ENCODE data around the gene TRIM54. TPM values are rescaled to one million over a fixed set of nuclear protein-coding genes. Genes with fewer than 3 reads are reported as not detected.

Gene TRIM54
- total RNA-seq, 1 experiment from 2014 or later, result 2.0 TPM

DNA sequence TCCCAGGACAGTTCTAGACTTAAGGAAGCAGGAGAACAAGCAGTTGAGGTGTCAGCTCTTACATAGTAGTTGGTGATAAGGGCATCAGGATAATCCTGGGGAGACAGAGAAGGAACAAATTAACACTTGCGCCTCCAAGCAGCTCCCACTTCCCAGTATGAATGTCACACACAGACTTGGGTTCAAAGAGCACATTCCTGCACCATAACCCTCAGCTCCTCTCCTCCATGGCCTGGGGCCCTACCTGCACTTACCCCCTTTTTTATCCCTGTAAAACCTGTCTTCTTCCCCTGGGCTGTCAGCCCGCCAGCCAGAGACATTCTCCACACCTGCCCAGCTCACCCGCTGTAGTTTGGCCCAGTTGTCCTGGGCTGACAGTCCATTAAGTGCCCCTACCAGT is 29.9 kb downstream of the TRIM54 start:
- intact Hi-C loops (cut with micrococcal nuclease), result no loop called here
- H3K9me2 ChIP-seq (ENCODE audit: insufficient read depth), result no peaks in the 10 kb centered on the region
- no peak overlapping the region for H3K27ac ChIP-seq (ENCODE audit: low read depth, low read length)
- H2AFZ ChIP-seq (ENCODE audit: low read depth, low read length, poor library complexity, severe bottlenecking), result no peak overlapping the region
- no peaks in the 10 kb centered on the region for H3K9me3 ChIP-seq (ENCODE audit: control insufficient read depth in 1 of 2, insufficient read depth in 1 of 2, low read depth in 1 of 2, low read length in 2 of 2)
- no peaks in the 10 kb centered on the region for H4K20me1 ChIP-seq (ENCODE audit: insufficient read depth)
- TF ChIP-seq JUND (IDR thresholded peaks at IDR 0.05), result no peak
- TF ChIP-seq CTCF (IDR thresholded peaks at IDR 0.05 in 2 of 3, conservative IDR thresholded peaks at IDR 0.05 in 1 of 3; ENCODE audit: borderline replicate concordance in 1 of 3, insufficient read depth in 1 of 3, low read depth in 2 of 3, low read length in 2 of 3), result no peak
- TF ChIP-seq, protein P1, sequence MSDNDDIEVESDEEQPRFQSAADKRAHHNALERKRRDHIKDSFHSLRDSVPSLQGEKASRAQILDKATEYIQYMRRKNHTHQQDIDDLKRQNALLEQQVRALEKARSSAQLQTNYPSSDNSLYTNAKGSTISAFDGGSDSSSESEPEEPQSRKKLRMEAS (IDR thresholded peaks at IDR 0.05), result no peak
- no peak for TF ChIP-seq SIN3A (IDR thresholded peaks at IDR 0.05; ENCODE audit: low read depth)
- no peak for TF ChIP-seq FOSL1 (IDR thresholded peaks at IDR 0.05; ENCODE audit: low read depth)
- no peak for TF ChIP-seq TCF7L2 (IDR thresholded peaks at IDR 0.05; ENCODE audit: borderline replicate concordance, extremely low read depth, insufficient read depth, insufficient read length)
- no peak for TF ChIP-seq ZFX (IDR thresholded peaks at IDR 0.05)
- TF ChIP-seq CEBPB (IDR thresholded peaks at IDR 0.05; ENCODE audit: low read depth), result no peak
- TF ChIP-seq SP1 (IDR thresholded peaks at IDR 0.05; ENCODE audit: low read depth), result no peak
- no peak for TF ChIP-seq EZH2 (IDR thresholded peaks at IDR 0.05)
- no peak for TF ChIP-seq RAD21 (IDR thresholded peaks at IDR 0.05; ENCODE audit: low read depth)
- TF ChIP-seq YY1 (IDR thresholded peaks at IDR 0.05; ENCODE audit: extremely low read depth, insufficient replicate concordance, low read depth, low read length), result no peak
- no peak for TF ChIP-seq ELF1 (IDR thresholded peaks at IDR 0.05; ENCODE audit: borderline replicate concordance, low read depth)
- TF ChIP-seq, protein P2, sequence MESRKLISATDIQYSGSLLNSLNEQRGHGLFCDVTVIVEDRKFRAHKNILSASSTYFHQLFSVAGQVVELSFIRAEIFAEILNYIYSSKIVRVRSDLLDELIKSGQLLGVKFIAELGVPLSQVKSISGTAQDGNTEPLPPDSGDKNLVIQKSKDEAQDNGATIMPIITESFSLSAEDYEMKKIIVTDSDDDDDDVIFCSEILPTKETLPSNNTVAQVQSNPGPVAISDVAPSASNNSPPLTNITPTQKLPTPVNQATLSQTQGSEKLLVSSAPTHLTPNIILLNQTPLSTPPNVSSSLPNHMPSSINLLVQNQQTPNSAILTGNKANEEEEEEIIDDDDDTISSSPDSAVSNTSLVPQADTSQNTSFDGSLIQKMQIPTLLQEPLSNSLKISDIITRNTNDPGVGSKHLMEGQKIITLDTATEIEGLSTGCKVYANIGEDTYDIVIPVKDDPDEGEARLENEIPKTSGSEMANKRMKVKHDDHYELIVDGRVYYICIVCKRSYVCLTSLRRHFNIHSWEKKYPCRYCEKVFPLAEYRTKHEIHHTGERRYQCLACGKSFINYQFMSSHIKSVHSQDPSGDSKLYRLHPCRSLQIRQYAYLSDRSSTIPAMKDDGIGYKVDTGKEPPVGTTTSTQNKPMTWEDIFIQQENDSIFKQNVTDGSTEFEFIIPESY (IDR thresholded peaks at IDR 0.05; ENCODE audit: extremely low read depth, insufficient replicate concordance, low read length), result no peak
- TF ChIP-seq POLR2A (IDR thresholded peaks at IDR 0.05; ENCODE audit: borderline replicate concordance, extremely low read depth, insufficient read depth, insufficient read length), result no peak
- TF ChIP-seq POLR2AphosphoS5 (IDR thresholded peaks at IDR 0.05; ENCODE audit: low read depth, low read length), result no peak
- TF ChIP-seq EGR1 (IDR thresholded peaks at IDR 0.05; ENCODE audit: low read depth), result no peak
- no peak for TF ChIP-seq ZNF274 (IDR thresholded peaks at IDR 0.05; ENCODE audit: low read depth, low read length)
- ChIA-PET CTCF (interaction anchor here (1.5 kb wide), 1 partner anchor 9 kb away, joined by 6 read pairs; no protein-coding TSS in a partner anchor), POLR2A (no interaction called here), RAD21 (ENCODE audit: low non-redundant PET in 1 of 2, low total read pairs in 2 of 2, uncharacterized antibody in 2 of 2, unreplicated experiment in 2 of 2) (no interaction called here)
- BruUV-seq (replicated peaks), result no TSS peak
- no peaks in the 10 kb centered on the region for H3K27me3 ChIP-seq (ENCODE audit: insufficient read depth, low read length)
- H3K4me3 ChIP-seq (replicated peaks in 1 of 2; ENCODE audit: low read depth in 1 of 2, low read length in 2 of 2), result no peak overlapping the region
- H3K9ac ChIP-seq (ENCODE audit: low read length), result no peak overlapping the region
- ATAC-seq, result no peak
- no peak for DNase-seq (ENCODE audit: low read depth, low spot score)
- H3K36me3 ChIP-seq (ENCODE audit: control insufficient read depth in 1 of 2, insufficient read depth in 2 of 2, low read length in 2 of 2), result peaks cover 0 to 5% of the 10 kb centered on the region in 2 experiments; a peak in 1 of 4 replicates
- no peaks in the 10 kb centered on the region for H3K79me2 ChIP-seq (ENCODE audit: insufficient read depth, low read length)
- no peaks in the 10 kb centered on the region for H3K4me1 ChIP-seq (ENCODE audit: control insufficient read depth in 1 of 2, insufficient read depth in 2 of 2, low read length in 2 of 2)
- no peak overlapping the region for H3K4me2 ChIP-seq (ENCODE audit: low read length)

Data from HCT116 (cell line).